Limb (tissue), 2 donors: ENCODE measurements around the gene INSYN1.
"Not testable (repeated sequence)": the region's sequence is repeated elsewhere in the genome, so short reads cannot be mapped to it uniquely, and the experiment has no call there.

Source experiments
- DNase-seq, 2 donors: peaks; one replicate each; pipeline ENCODE4 v3.0.0-alpha.2; 2016; ENCODE audit errors: extremely low spot score in 2 of 2

INSYN1 gene, protein sequence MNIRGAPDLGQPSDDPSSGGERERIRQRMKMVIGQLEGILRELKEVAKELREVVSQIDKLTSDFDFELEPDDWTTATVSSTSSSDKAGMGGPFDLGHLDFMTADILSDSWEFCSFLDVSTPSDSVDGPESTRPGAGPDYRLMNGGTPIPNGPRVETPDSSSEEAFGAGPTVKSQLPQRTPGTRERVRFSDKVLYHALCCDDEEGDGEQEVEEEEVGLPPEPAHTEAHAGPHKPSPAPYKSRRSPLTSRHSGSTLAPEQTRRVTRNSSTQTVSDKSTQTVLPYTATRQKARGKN

DNA sequence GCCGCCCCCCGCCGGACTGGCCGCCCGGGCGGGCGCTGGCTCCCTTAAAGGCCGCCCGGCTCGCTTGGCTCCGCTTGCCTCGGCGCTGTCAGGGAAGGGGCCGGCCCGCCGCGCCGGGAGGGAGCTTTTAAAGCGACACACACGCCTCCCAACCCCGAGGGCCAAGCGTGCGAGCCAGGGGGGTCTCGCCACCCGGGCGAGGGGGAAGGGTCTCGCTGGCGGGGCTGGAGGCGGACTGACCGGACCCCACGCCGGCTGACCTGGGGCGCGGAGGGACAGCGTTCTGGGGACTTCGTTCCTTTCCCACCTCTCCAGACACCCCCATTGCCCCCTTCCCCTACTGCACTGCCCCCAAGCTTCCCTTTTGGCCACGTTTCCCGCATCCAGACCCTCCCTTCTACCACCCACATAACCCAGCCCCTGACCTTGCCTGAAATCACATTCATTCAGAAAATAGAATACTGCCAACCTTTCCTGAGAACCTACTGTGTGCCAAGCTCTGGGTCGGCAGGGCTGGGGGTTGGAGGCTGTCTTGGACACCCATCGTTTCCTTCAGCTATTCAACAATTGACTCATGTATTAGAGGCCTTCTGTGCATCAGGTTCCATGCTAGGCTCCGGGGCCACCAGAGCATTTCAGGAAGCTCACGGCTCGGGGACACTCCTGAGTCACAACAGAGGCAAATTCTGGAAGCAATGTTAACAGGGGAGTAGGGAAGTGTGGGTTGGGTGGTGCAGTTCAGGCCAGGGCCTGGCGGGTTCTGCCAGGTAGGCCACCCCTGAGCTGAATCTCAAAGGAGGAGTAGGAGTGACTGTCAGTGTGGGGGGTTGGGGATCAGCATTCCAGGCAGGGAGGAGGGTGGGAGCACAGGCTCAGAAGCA, at the start of gene INSYN1:
Gene INSYN1, minus strand, starts transcription at position 102 of the 881 bp plus-strand sequence. CDS start 2,221 bp downstream, outside the sequence.
- DNase-seq, result peak in 1 of 2 donors; percentile 71

DNA sequence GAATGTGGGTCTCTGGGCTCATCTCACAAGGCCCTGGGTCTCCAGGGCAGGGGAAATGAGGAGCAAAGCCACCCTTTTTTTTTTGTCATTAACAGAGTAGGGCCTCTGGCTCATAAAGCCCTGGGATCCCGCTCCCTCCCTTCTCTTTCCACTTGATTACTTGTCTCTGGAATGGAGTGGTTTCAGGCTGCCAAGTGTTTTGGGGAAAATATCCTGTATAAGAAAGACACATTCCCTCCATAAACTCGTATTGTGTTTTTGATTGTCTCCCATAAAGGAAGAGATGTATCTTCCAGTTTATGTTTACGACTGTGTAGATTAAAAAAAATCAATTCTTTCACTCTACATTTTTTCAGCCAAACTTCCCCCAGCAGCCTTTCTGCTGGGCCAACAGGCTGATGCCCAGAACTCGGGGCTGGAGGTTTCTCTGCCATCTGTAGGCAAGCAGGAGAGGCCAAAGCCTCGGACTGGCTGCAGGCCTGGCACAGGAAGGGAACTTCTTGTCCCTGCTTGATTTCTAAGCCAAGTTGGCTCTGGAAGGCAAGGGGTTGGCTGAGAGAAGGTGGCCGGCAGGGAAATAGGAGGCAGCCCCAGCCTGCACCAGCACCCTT, 49.4 kb upstream of the INSYN1 start:
- no peak for DNase-seq

DNA sequence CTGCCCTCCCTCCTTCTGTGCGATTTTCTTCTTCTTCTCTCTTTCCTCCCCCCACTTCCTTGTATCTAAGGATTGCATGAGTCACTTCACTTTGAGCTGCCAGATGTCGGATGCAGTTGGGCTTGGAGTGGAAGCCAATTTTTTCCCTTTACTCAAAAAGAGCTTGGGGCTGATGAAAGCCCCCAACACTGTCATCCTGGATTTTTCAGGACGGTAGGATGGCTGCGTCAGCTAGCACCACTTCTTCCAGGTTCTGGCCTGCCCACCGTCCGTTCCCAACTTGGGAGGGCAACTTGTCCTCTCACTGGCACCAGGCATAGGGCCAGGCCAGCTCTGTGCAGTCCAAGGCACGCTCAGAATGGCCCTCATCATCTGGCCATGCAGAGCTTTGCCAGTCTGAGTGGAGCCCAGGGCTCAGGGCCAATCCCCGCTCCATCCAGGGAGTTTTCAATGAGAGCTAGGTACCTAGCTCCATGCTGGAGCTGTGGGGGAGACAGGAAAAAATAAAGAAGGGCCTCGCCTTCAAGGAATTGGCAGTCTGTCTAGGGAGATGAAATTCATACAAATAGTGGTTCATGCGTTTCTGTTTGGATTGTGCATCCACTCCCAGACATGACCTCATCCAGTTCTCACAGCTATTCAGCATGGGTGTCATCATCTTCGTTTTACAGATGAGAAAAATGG, 47.7 kb upstream of the INSYN1 start:
- DNase-seq, result peak; percentile 53 to 79

DNA sequence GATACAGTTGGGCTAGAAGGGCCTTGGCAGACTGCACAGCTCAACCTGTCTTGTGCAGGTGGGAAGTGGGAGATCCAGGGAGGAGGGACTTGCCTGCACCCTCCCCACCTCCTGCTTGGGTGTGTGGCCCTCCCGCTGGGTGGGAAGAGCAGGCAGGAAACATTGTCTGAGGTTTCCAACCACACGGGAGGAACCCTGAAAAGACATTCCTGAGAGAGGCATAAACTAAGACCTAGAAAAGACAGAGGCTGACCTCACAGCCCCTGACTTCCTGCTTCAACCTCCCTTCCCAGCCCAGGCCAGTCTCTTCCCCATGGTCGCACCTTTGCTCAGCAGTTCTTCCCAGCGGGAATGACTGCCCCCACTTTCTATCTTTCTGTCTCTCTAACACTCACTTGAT, 46.3 kb upstream of the INSYN1 start:
- DNase-seq, result no peak

DNA sequence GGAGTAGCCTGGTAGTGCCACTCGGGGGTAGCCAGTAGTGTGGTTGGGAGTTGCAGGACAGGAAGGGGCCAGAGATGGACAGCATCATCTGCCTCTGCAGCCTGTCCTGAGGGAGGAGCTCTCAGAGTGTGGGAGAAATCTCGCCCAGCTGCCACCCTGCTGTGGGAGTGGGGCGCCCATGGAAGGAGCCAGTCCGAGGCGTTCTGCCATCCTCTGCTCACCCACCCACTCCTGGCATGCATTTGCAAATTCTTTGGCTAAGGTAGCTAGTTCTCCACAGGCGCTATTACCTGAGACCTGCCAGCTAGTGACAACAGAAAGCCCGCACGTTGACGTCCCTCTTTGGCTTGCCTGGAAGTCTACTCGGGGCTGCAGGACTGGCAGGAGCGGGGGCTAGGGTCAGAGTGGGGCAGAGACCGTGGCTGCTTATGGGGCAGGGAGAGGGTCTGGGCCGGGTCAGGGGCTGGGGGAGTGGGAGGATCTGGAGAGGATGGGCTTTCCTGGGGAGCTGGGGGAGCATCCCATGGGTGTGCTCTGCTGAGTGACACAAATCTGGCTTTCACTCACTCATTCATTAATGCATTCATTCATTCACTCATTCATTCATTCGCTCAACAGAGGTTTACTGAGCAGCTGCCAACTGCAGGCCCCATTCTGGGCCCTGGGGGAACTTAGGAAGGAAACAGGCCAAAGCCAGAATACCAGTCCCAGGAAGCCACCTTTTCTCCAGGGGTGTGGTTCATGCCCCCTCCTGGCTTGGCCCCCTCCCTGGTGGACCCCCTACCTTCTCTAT, 44.4 kb upstream of the INSYN1 start:
- DNase-seq, result no peak

DNA sequence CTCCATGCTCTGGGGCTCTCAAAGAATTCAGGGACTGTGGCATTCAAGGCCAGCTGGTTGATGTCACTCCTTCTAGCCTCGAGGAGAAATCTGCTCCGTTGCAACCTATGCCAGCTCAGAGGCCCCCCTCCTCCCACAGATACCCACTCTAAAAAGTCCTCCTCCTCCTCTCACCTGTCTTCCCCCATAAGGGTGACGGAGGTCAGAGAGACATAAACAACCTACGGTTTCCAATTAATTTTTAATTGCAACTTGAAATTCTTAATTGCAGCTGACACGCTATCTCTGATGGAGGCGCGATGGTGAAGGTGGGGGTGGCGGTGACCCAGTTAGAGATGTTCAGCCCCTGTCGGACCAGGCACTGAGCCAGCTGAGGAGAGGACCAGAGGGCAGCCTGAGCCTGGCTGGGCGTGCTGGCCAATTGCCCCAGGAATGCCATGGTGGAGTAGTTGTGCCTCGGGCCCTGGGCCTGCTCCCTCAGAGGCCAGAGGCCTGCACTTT, 43.2 kb upstream of the INSYN1 start:
- no peak for DNase-seq

GRCh38 chr15:73794443-73795133, 41.4 kb upstream of the INSYN1 start:
- no peak for DNase-seq

DNA sequence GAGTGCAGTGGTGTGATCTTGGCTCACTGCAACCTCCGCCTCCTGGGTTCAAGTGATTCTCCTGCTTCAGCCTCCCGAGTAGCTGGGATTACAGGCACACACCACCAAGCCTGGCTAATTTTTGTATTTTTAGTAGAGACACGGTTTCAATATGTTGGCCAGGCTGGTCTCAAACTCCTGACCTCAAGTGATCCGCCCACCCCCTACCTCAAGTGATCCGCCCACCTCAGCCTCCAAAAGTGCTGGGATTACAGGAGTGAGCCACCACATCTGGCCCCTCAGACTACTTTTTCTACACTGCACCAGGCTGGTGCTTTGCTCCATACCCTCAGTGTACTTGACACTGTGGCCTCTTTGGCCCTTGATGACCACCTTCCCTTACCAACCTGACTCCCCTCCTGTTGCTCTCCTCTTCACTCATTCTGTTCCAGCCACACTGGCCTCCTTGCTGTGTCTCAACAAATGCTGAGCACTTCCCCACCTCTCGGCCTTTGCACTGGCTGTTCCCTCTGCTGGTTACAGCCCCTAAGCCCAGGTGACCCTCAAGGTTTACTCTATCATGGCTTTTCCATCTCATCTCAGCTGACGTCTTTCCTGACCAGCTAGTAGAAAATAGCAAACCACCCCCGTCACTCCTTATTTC, 39.9 kb upstream of the INSYN1 start:
- DNase-seq, result not testable (repeated sequence)

GRCh38 chr15:73792415-73792814, 39.3 kb upstream of the INSYN1 start:
- DNase-seq, result no peak

GRCh38 chr15:73789521-73790240, 36.5 kb upstream of the INSYN1 start:
- no peak for DNase-seq

- DNase-seq, result no peak
Observed at GRCh38 chr15:73787621-73788020, 34.5 kb upstream of the INSYN1 start.

GRCh38 chr15:73786538-73786937, 33.4 kb upstream of the INSYN1 start:
- no peak for DNase-seq

DNA sequence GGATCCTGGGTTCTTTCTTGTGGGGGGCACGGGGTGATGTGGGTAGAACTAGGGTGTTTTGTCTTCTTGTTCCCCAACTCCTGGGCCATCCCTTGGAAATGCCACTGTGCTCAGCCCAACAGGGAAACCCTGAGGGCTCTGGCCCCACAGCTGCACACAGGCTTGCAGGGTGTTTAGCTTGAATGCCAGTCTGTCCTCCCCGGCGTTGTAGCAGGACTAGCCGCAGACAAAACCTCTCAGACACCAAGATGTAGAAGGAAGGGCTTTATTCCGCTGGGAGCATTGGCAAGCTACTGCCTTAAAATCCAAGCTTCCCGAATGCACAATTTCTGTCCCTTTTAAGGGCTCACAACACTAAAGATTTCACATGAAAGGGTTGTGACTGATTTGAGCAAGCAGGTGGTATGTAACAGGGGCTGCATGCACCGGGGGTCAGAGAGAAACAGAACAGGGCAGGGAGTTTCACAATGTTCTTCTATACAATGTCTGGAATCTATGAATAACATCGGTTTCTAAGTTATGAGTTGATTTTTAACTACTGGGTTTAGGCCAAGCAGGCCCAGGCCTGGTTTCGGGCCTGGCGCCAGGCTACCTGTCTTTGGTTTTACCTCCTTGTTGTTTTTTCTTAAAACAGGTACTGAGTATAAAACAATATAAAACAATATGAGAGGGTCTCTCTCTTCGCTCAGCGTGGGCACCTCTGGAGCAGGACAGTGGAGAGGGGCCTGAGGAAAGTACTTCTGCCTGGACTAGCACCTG, 32.3 kb upstream of the INSYN1 start:
- DNase-seq, result not testable (repeated sequence)

GRCh38 chr15:73784291-73784690, 31.1 kb upstream of the INSYN1 start:
- no peak for DNase-seq

DNA sequence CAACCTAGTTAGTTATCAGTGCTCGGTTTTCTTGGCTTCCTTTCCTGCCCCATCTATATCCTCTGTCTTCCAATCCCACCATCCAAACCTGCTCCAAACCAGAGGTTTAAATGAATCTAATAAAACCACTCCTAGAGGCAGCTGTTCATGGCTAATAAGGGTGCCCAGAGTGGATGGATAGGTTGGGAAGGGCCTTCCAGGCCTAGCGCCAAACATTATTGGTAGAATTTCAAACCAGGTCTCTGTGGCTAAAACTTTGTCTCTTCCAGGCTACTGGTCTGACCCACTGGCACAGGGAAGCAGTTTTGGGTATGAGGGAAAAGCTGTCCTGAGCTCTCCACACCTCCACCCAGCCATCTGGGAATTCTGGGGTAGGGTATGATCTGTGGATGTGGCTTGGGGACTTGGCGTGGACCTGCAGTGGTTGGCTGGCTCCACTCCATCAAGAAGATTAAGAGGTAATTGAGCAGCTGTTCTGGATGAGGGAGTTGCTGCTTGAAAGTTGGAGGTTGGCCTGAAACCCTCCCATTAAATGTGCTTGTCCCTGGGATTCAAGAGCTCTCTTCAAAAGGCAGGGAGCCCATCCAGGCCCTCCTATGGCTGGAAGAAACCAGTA, 29.3 kb upstream of the INSYN1 start:
- peak in 1 of 2 donors; percentile 76 for DNase-seq

DNA sequence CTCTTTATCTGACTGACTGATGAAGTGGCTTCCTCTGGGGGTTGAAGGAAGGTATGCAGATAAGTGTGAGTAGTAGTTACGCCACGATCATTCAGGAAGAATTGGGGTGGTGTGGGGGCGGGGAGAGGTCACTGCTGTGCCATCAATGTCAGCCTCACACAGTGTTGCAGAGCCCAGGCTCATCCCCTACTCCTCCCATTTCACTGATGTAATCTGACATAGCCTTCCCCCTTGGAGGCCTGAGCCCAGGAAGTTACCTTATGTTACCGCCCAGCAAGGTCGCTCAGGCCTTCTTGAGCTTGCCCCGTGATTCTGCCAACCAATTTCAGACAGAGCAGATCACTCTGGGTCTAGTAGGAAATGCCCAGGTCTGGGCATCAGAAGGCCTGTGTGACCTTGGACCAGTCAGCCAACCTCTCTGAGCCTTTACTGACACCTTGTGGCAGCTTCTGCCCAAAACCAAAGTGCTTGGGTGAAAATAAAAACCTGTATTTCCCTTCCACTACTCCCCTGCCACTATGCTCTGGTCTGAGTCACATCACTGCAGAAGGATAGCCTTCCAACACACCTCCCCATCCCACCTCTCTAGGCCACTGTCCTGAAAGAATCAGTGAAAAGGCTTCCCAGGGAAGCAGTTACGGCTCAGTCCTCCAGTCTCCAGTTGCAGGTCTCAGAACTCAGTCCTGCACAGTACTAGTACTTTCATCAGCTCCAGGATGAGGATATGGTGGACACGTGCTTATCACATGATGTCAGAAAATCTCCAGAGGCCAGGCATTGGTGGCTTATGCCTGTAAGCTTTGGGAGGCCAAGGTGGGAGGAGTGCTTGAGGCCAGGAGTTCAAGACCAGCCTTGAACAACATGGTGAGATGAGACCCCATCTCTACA, 28.1 kb upstream of the INSYN1 start:
- DNase-seq, result no peak

DNA sequence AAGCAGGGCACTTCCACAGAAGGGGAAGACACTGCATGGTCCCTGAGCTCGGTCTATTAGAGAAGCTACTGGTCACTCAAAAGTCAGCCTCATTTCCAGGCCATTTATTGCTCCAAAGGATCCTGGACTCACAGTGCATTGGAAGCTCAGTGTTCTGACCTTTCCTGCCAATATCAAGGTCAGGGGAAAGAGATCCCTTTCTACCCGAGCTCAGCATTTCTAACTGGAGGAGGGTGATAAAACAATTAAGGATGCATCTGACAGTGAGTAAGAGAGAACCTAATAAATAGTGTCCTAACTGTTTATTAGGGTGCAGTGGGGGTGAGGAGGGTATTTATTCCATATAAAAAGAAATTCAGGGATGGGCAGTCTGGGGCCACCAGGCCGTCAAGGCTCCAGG, 26.8 kb upstream of the INSYN1 start:
- no peak for DNase-seq
